ENCODE measurements around the gene PRDM2.

DNA sequence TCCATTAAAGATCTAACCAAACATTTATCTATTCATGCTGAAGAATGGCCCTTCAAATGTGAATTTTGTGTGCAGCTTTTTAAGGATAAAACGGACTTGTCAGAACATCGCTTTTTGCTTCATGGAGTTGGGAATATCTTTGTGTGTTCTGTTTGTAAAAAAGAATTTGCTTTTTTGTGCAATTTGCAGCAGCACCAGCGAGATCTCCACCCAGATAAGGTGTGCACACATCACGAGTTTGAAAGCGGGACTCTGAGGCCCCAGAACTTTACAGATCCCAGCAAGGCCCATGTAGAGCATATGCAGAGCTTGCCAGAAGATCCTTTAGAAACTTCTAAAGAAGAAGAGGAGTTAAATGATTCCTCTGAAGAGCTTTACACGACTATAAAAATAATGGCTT is 81.2 kb downstream of the PRDM2 start:
- TF ChIP-seq CTCF (optimal IDR thresholded peaks at IDR 0.05 in 1 of 3, IDR thresholded peaks at IDR 0.05 in 1 of 3, conservative IDR thresholded peaks at IDR 0.05 in 1 of 3; ENCODE audit: extremely low read depth in 1 of 3, insufficient read depth in 2 of 3, low read length in 3 of 3) (no peak), EZH2 (IDR thresholded peaks at IDR 0.05; ENCODE audit: low read length) (no peak)

Measured in keratinocyte (primary cell).